H1 (cell line): ENCODE measurements around the gene LRP11. TPM values are rescaled to one million over a fixed set of nuclear protein-coding genes. Genes with fewer than 3 reads are reported as not detected.

Experiments used
- CTCF ChIA-PET: fragments of 300-600 bp; sonication (Branson Sonifier 250); formaldehyde crosslinking; loops from one replicate; lab custom pipeline; 2021; ENCODE audit not compliant: partially characterized antibody; lab: Charles Lee
- POLR2A ChIA-PET: fragments of 300-600 bp; sonication (Branson Sonifier 250); formaldehyde crosslinking; loops from one replicate; lab custom pipeline; 2021; ENCODE audit warnings: inconsistent platforms; ENCODE audit not compliant: partially characterized antibody; lab: Charles Lee
- DNase-seq, 2 experiments: peaks; one replicate each; pipeline versions ENCODE4 v3.0.0 to v3.0.0-alpha.2; 2010 to 2022; ENCODE audit warnings: low spot score in 2 of 2, low read depth in 1 of 2, mixed read lengths in 1 of 2
- FAIRE-seq: peaks from 2 replicates; lab custom pipeline; 2011; peaks lifted over from hg19 to GRCh38; lab: Jason Lieb, UNC
- H2AFZ ChIP-seq: 2 replicates; pipeline ENCODE4 v1.8.1; 2012; ENCODE audit warnings: low read length, inconsistent platforms
- H2AK5ac ChIP-seq: 2 replicates; pipeline ENCODE4 v1.6.1; 2013; ENCODE audit warnings: low read depth, low read length
- H2BK120ac ChIP-seq: replicated peaks from 2 replicates; pipeline ENCODE3; 2013; ENCODE audit warnings: low read depth, low read length, inconsistent platforms
- H2BK12ac ChIP-seq: 2 replicates; pipeline ENCODE4 v1.6.1; 2013; ENCODE audit warnings: low read depth, low read length
- H2BK15ac ChIP-seq: 2 replicates; pipeline ENCODE4 v1.6.1; 2013; ENCODE audit warnings: low read length
- H2BK20ac ChIP-seq: 2 replicates; pipeline ENCODE4 v1.6.1; 2013; ENCODE audit warnings: low read length
- H2BK5ac ChIP-seq: 2 replicates; pipeline ENCODE4 v1.6.1; 2013; ENCODE audit warnings: low read depth, low read length
- H3K14ac ChIP-seq: 2 replicates; pipeline ENCODE4 v1.6.1; 2013; ENCODE audit warnings: inconsistent platforms; ENCODE audit not compliant: insufficient read length
- H3K18ac ChIP-seq: 2 replicates; pipeline ENCODE4 v1.6.1; 2013; ENCODE audit warnings: low read length; ENCODE audit errors: extremely low read depth
- H3K23ac ChIP-seq: 2 replicates; pipeline ENCODE4 v1.6.1; 2013; ENCODE audit warnings: inconsistent platforms; ENCODE audit not compliant: insufficient read length
- H3K23me2 ChIP-seq: 2 replicates; pipeline ENCODE4 v1.6.1; 2013; ENCODE audit warnings: low read depth, low read length
- H3K27ac ChIP-seq: 2 replicates; pipeline ENCODE4 v1.6.1; 2011; ENCODE audit warnings: low read depth, low read length, inconsistent platforms
- H3K27me3 ChIP-seq, 4 experiments: replicated peaks in 1 of 4; 1 replicate in 1 of 4; 2 replicates in 3 of 4; pipeline versions ENCODE4 v1.6.1 to v1.8.1; 2011 to 2013; ENCODE audit warnings: low read length in 3 of 4, mild to moderate bottlenecking in 3 of 4, inconsistent platforms in 2 of 4, mixed read lengths in 2 of 4, moderate library complexity in 1 of 4; ENCODE audit not compliant: control insufficient read depth in 3 of 4, insufficient read depth in 3 of 4; ENCODE audit errors: extremely low read depth in 1 of 4
- H3K36me3 ChIP-seq, 4 experiments: 2 replicates each; pipeline versions ENCODE4 v1.6.1 to v1.8.1; 2011 to 2013; ENCODE audit warnings: mild to moderate bottlenecking in 4 of 4, low read length in 3 of 4, moderate library complexity in 2 of 4, control low read depth in 1 of 4, inconsistent platforms in 1 of 4; ENCODE audit not compliant: insufficient read depth in 4 of 4, control insufficient read depth in 2 of 4
- H3K4ac ChIP-seq: replicated peaks from 2 replicates; pipeline ENCODE3; 2013; ENCODE audit warnings: low read length, low read depth, mixed read lengths, inconsistent platforms; ENCODE audit not compliant: insufficient read length
- H3K4me1 ChIP-seq, 4 experiments: replicated peaks in 1 of 4; 1 replicate in 1 of 4; 2 replicates in 3 of 4; pipeline versions ENCODE4 v1.6.1 to v1.8.1; 2011 to 2013; ENCODE audit warnings: low read length in 3 of 4, inconsistent platforms in 2 of 4, mixed read lengths in 1 of 4; ENCODE audit not compliant: insufficient read depth in 4 of 4, control insufficient read depth in 3 of 4
- H3K4me2 ChIP-seq, 2 experiments: 2 replicates each; pipeline versions ENCODE4 v1.6.1 to v1.8.1; 2011 to 2013; ENCODE audit warnings: low read depth in 2 of 2, low read length in 2 of 2, control low read depth in 1 of 2, inconsistent platforms in 1 of 2, mild to moderate bottlenecking in 1 of 2; ENCODE audit not compliant: insufficient read depth in 1 of 2
- H3K4me3 ChIP-seq, 4 experiments: fragments of 200-600, 300-600 bp in 1 of 4; sonication (generic), shearing (Covaris generic), sonication (Bioruptor Twin) in 1 of 4; 2 replicates each; pipeline versions ENCODE4 v1.5.1 to v1.8.1; 2011 to 2016; ENCODE audit warnings: low read length in 4 of 4, low read depth in 3 of 4, control low read depth in 2 of 4, inconsistent platforms in 2 of 4, mild to moderate bottlenecking in 2 of 4, mixed read lengths in 1 of 4, moderate library complexity in 1 of 4; ENCODE audit not compliant: insufficient read depth in 2 of 4; ENCODE audit errors: extremely low read depth in 1 of 4
- H3K56ac ChIP-seq: replicated peaks from 2 replicates; pipeline ENCODE3; 2013; ENCODE audit warnings: low read depth, mild to moderate bottlenecking, mixed read lengths, low read length, inconsistent platforms; ENCODE audit not compliant: insufficient read length
- H3K79me1 ChIP-seq: 2 replicates; pipeline ENCODE4 v1.6.1; 2013; ENCODE audit warnings: low read depth, low read length, control low read depth
- H3K79me2 ChIP-seq, 2 experiments: 2 replicates each; pipeline versions ENCODE4 v1.6.1 to v1.8.1; 2012 to 2013; ENCODE audit warnings: low read length in 2 of 2, mild to moderate bottlenecking in 2 of 2, inconsistent platforms in 1 of 2; ENCODE audit not compliant: insufficient read depth in 2 of 2, control insufficient read depth in 1 of 2
- H3K9ac ChIP-seq, 4 experiments: replicated peaks in 1 of 4; 1 replicate in 1 of 4; 2 replicates in 3 of 4; pipeline versions ENCODE4 v1.6.1 to v1.8.1; 2011 to 2013; ENCODE audit warnings: low read depth in 3 of 4, low read length in 3 of 4, control low read depth in 2 of 4, mild to moderate bottlenecking in 2 of 4, moderate library complexity in 2 of 4, inconsistent platforms in 1 of 4; ENCODE audit errors: extremely low read depth in 1 of 4
- H3K9me3 ChIP-seq, 2 experiments: 2 replicates each; pipeline versions ENCODE4 v1.6.1 to v1.8.1; 2012 to 2013; ENCODE audit warnings: mild to moderate bottlenecking in 2 of 2, moderate library complexity in 2 of 2, control low read depth in 1 of 2, inconsistent platforms in 1 of 2, low read depth in 1 of 2, low read length in 1 of 2, mixed read lengths in 1 of 2; ENCODE audit not compliant: insufficient read depth in 2 of 2
- H4K20me1 ChIP-seq, 2 experiments: replicated peaks in 1 of 2; 2 replicates each; pipeline versions ENCODE3 to v1.8.1; 2011 to 2013; ENCODE audit warnings: inconsistent platforms in 2 of 2, low read length in 2 of 2, mild to moderate bottlenecking in 1 of 2; ENCODE audit not compliant: insufficient read depth in 2 of 2, control insufficient read depth in 1 of 2
- H4K5ac ChIP-seq: 2 replicates; pipeline ENCODE4 v1.6.1; 2013; ENCODE audit warnings: low read length, low read depth, mixed read lengths, inconsistent platforms; ENCODE audit not compliant: insufficient read length
- H4K8ac ChIP-seq: 2 replicates; pipeline ENCODE4 v1.8.0; 2013; ENCODE audit warnings: mild to moderate bottlenecking, moderate library complexity, low read length, inconsistent platforms; ENCODE audit not compliant: insufficient read depth; ENCODE audit errors: extremely low read depth
- H4K91ac ChIP-seq: replicated peaks from 2 replicates; pipeline ENCODE3; 2013; ENCODE audit warnings: low read length, mixed read lengths, inconsistent platforms; ENCODE audit not compliant: insufficient read length
- CBX8 ChIP-seq: fragments of 300-800, 300-1000 bp; sonication (generic); IDR thresholded peaks from 2 replicates; pipeline ENCODE4 v1.7.1; 2016; ENCODE audit warnings: low read depth, low read length, borderline replicate concordance
- GABPA ChIP-seq: IDR thresholded peaks from 2 replicates; pipeline ENCODE4 v1.6.1; 2011; ENCODE audit warnings: mild to moderate bottlenecking, low read length, moderate library complexity, borderline replicate concordance; ENCODE audit not compliant: insufficient read depth
- GTF2F1 ChIP-seq: IDR thresholded peaks from 2 replicates; pipeline ENCODE4 v1.6.1; 2012; ENCODE audit warnings: low read depth, low read length, improper control_type of control experiment, borderline replicate concordance
- HDAC6 ChIP-seq: IDR thresholded peaks from one replicate; pipeline ENCODE4 v1.7.1; 2012; ENCODE audit warnings: low read depth, mild to moderate bottlenecking, inconsistent platforms, low read length, moderate library complexity
- JUND ChIP-seq: IDR thresholded peaks from 2 replicates; pipeline ENCODE4 v1.6.1; 2011; ENCODE audit warnings: mild to moderate bottlenecking, improper control_type of control experiment, low read length
- KDM5A ChIP-seq: fragments of 200-600 bp; IDR thresholded peaks from 2 replicates; pipeline ENCODE4 v1.7.1; 2012; ENCODE audit warnings: mild to moderate bottlenecking, low read length, inconsistent platforms, mixed read lengths
- POLR2A ChIP-seq, 2 experiments: IDR thresholded peaks; 1 replicate in 1 of 2; 2 replicates in 1 of 2; pipeline ENCODE4 v1.6.1; 2011; ENCODE audit warnings: low read depth in 2 of 2, low read length in 2 of 2, mild to moderate bottlenecking in 2 of 2; ENCODE audit errors: control extremely low read depth in 1 of 2
- POLR2AphosphoS5 ChIP-seq: IDR thresholded peaks from 2 replicates; pipeline ENCODE4 v1.6.1; 2011; ENCODE audit warnings: low read depth, low read length
- POU5F1 ChIP-seq: IDR thresholded peaks from 2 replicates; pipeline ENCODE4 v1.6.1; 2011; ENCODE audit warnings: low read depth, mild to moderate bottlenecking, low read length, moderate library complexity
- RAD21 ChIP-seq, 2 experiments: IDR thresholded peaks in 1 of 2; conservative IDR thresholded peaks in 1 of 2; 2 replicates each; pipeline ENCODE4 v1.6.1; 2011; ENCODE audit warnings: low read depth in 2 of 2, low read length in 2 of 2, improper control_type of control experiment in 1 of 2, inconsistent platforms in 1 of 2, mild to moderate bottlenecking in 1 of 2, moderate library complexity in 1 of 2
- RNF2 ChIP-seq: fragments of 200-900, 300-1000 bp; sonication (generic); IDR thresholded peaks from 2 replicates; pipeline ENCODE4 v1.7.1; 2016; ENCODE audit warnings: borderline replicate concordance, low read depth, mild to moderate bottlenecking, antibody characterized with exemption, low read length; ENCODE audit not compliant: poor library complexity, severe bottlenecking; ENCODE audit errors: missing control alignments
- SIRT6 ChIP-seq: IDR thresholded peaks from one replicate; pipeline ENCODE4 v1.7.1; 2012; ENCODE audit warnings: low read length, inconsistent platforms
- SIX5 ChIP-seq: IDR thresholded peaks from 2 replicates; pipeline ENCODE4 v1.6.1; 2011; ENCODE audit warnings: mild to moderate bottlenecking, low read depth, low read length
- SP2 ChIP-seq: IDR thresholded peaks from 2 replicates; pipeline ENCODE4 v1.6.1; 2012; ENCODE audit warnings: mild to moderate bottlenecking, low read length, inconsistent platforms
- WGBS, 2 experiments: shearing (Covaris generic) in 1 of 2; methylation state at CpG; one replicate each; pipeline versions ENCODE4 v1.1.6 to v1.1.7; 2013 to 2015; ENCODE audit warnings: low lambda C conversion rate in 2 of 2, mixed read lengths in 2 of 2, inconsistent platforms in 1 of 2, low coverage in 1 of 2, missing lambda C conversion rate in 1 of 2; ENCODE audit not compliant: insufficient replicate concordance in 2 of 2, insufficient coverage in 1 of 2, insufficient read length in 1 of 2; ENCODE audit errors: extremely low coverage in 1 of 2, missing lambda C conversion rate in 1 of 2; 5-methylcytosine and 5-hydroxymethylcytosine counted together
- polyA plus RNA-seq, 7 experiments: library from polyadenylated mRNA; depleted of rRNA in 3 of 7; stranded (reverse) in 5 of 7; unstranded in 2 of 7; fragments of >200 nt in 5 of 7; fragments of 200-250 nt in 2 of 7; gene quantifications; 1 replicate in 5 of 7; 2 replicates in 1 of 7; 4 replicates in 1 of 7; pipeline versions ENCODE4 v1.2.1 to v1.2.3, GENCODE V29; 2011 to 2013; ENCODE audit warnings: missing spikeins in 2 of 7, mixed read lengths in 2 of 7
- total RNA-seq: library from RNA; stranded (reverse); fragmentation: NEBNext Ultra II Directional; extraction: Animal tissue kit (Norgen Biotek cat#: 25700); gene quantifications from 2 replicates; pipeline ENCODE4 v1.2.1, GENCODE V29; 2021
- TF ChIP-seq, protein P1 (sequence below): IDR thresholded peaks from 2 replicates; pipeline ENCODE4 v1.6.1; 2012; ENCODE audit warnings: inconsistent platforms

Gene LRP11
- total and polyA plus RNA-seq, 2 of the 8 experiments (the other 6 are each of a cell fraction or from before 2014, with no cell fraction given) = 11.0 to 20.0 TPM

DNA sequence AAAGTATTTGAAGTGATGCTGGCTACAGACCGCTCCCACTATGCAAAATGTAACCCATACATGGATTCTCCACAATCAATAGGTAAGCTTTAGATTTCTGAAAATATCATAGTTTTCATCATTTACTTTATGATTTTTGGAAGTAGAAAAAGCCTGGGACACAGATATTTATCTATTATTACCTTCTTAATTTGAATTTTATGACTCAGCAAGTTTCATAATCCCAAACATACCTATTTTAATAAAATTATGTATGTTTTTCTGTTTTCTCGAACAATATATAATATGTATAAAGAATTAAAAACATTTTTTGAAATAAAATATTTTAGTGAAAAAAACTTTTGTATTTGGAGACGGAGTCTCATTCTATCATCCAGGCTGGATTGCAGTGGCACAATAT is 93.0 kb downstream of the LRP11 start:
- no peak overlapping the region for H4K8ac ChIP-seq
- H3K56ac ChIP-seq = no peak overlapping the region
- no peaks in the 10 kb centered on the region for H4K20me1 ChIP-seq
- DNase-seq (no peak), FAIRE-seq (no peak)
- no peak overlapping the region for H3K23ac ChIP-seq
- no peak overlapping the region for H2BK120ac ChIP-seq
- H3K27me3 ChIP-seq = no peaks in the 10 kb centered on the region
- no peak overlapping the region for H3K4me3 ChIP-seq
- H3K36me3 ChIP-seq = peaks cover 3 to 26% (median 11%) of the 10 kb centered on the region in 4 experiments; a peak in 7 of 8 replicates
- H2BK12ac ChIP-seq = no peak overlapping the region
- H3K23me2 ChIP-seq = no peaks in the 10 kb centered on the region
- no peak overlapping the region for H4K5ac ChIP-seq
- H3K4me1 ChIP-seq = no peaks in the 10 kb centered on the region
- H4K91ac ChIP-seq = no peak overlapping the region
- H3K79me2 ChIP-seq = peaks cover 0 to 15% of the 10 kb centered on the region in 2 experiments; a peak in 2 of 4 replicates
- no peak overlapping the region for H3K4ac ChIP-seq
- H2BK20ac ChIP-seq = no peak overlapping the region
- H3K9me3 ChIP-seq = no peaks in the 10 kb centered on the region
- H3K9ac ChIP-seq = no peak overlapping the region
- peaks cover 2% of the 10 kb centered on the region; the same call in 1 of the 2 replicates for H3K79me1 ChIP-seq
- no peak overlapping the region for H3K4me2 ChIP-seq
- H3K14ac ChIP-seq = no peak overlapping the region
- no peak overlapping the region for H2AFZ ChIP-seq
- POLR2A ChIA-PET = interaction anchor here (0.6 kb wide), 1 partner anchor 74 kb away, joined by 3 read pairs; no protein-coding TSS in a partner anchor
- no peak overlapping the region for H3K18ac ChIP-seq
- 100% methylated on average over 3 of the region's 3 CpGs; no CpG with 5 or more reads in 1 of the 2 experiments for WGBS, 2 experiments
- no peak overlapping the region for H2BK5ac ChIP-seq
- no peak overlapping the region for H3K27ac ChIP-seq
- CTCF ChIA-PET = no interaction called here
- H2BK15ac ChIP-seq = no peak overlapping the region
- H2AK5ac ChIP-seq = no peak overlapping the region
- TF ChIP-seq POU5F1 = no peak
- no peak for TF ChIP-seq SP2
- TF ChIP-seq GTF2F1 = no peak
- TF ChIP-seq JUND = no peak
- no peak for TF ChIP-seq SIX5
- no peak for TF ChIP-seq SIRT6
- no peak for TF ChIP-seq RNF2
- TF ChIP-seq RAD21 (IDR thresholded peaks at IDR 0.05 in 1 of 2, conservative IDR thresholded peaks at IDR 0.05 in 1 of 2; ENCODE audit: low read depth in 2 of 2, low read length in 2 of 2) = no peak
- no peak for TF ChIP-seq HDAC6
- no peak for TF ChIP-seq KDM5A
- TF ChIP-seq, protein P1, sequence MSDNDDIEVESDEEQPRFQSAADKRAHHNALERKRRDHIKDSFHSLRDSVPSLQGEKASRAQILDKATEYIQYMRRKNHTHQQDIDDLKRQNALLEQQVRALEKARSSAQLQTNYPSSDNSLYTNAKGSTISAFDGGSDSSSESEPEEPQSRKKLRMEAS = no peak
- TF ChIP-seq GABPA = no peak
- no peak for TF ChIP-seq CBX8
- TF ChIP-seq POLR2A (IDR thresholded peaks at IDR 0.05; ENCODE audit: control extremely low read depth in 1 of 2, low read depth in 2 of 2, low read length in 2 of 2) = no peak
- no peak for TF ChIP-seq POLR2AphosphoS5
